GM18511 (cell line): ENCODE measurements around the gene BCL11B.

Source experiments
- ATAC-seq: cut with Tn5 transposase; IDR thresholded peaks from one replicate; pipeline ENCODE4 v1.9.1; 2021; ENCODE audit warnings: mild to moderate bottlenecking, moderate library complexity; ENCODE audit not compliant: unreplicated experiment

The BCL11B gene

DNA sequence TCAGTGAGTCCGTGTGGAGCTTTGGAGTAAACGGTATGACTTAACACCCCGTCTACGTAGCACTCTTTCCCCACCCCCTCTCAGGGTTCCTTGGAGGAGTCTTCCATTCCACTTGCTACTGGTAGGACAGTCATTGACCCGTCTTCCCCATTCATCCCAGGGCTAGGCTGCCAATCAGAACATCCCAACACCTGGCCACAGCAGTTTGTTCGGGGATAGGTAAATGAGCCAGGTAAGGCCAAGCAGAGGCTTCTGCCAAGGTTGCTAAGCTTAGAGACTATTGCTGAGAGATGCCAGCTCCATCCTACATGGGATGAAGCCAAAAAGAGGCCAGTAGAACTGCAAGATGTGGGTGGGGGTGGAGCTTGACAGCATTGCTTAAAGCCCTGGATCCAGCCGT, 130.8 kb downstream of the BCL11B start:
- ATAC-seq, result no peak

- no peak for ATAC-seq
Observed at GRCh38 chr14:99138999-99139865, 132.8 kb downstream of the BCL11B start.

GRCh38 chr14:99137913-99138571, 134.0 kb downstream of the BCL11B start:
- no peak for ATAC-seq

GRCh38 chr14:99137001-99137700, 134.8 kb downstream of the BCL11B start:
- no peak for ATAC-seq

DNA sequence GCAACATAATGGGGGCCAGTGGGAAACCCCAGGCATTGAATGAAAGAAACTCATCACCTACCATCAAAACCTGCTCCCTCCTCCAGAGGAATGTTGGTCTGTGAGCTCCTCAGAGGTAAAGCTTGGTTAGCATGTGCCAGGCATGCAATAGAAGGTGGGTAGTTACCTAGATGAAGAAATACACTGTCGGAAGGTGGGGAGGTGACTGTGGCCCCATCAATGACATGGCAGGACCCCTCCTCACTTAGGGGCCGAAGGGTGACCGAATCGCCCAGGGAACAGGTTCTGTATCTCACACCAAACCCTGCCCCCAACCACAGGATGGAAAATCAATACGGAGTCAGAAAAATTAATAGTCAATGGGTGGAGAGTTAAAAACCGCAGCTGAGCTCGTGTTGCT, 135.6 kb downstream of the BCL11B start:
- ATAC-seq, result no peak

GRCh38 chr14:99136047-99136400, 136.0 kb downstream of the BCL11B start:
- ATAC-seq, result no peak

- ATAC-seq, result no peak
Observed at GRCh38 chr14:99134516-99135046, 137.4 kb downstream of the BCL11B start.

GRCh38 chr14:99133636-99134515, 138.1 kb downstream of the BCL11B start:
- no peak for ATAC-seq

DNA sequence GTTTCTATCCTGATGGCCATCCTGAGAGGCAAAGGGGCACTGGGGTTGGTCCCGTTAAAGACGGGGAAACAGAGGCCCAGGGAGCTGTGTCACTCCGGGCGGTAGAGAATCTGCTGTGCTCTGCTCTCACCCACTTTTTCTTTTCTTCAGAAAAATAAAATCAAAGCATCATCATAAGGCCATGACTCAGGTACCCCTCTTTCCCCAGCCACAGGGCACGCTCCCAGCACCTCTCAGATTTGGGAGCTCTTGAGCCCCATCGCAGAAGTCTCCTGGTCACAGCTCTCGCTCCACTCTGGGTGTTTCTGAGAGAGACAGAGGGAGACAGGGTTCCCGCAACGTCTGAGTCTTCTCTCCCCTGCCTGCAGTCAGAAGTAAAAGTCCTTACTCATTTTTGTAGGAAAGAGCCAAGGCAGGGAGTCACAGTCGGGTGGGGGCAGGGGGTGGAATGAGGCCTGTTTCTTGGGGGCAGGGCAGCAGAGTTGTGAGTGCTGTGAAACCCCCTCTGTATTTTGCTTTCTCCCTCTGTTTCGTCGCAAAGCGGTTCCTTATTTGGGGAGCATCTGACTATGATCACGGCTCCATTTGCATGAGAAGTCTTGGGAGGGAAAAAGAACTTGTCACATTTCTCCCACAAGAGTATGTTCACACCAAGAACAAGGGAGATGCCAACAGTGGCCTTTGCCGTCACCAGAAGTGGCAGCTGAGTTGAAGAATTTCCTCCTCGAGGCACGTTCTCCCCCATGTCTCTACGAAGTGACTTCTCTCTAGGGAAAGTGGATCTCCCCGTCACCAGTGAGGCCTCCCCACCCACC, 139.0 kb downstream of the BCL11B start:
- ATAC-seq, result no peak

DNA sequence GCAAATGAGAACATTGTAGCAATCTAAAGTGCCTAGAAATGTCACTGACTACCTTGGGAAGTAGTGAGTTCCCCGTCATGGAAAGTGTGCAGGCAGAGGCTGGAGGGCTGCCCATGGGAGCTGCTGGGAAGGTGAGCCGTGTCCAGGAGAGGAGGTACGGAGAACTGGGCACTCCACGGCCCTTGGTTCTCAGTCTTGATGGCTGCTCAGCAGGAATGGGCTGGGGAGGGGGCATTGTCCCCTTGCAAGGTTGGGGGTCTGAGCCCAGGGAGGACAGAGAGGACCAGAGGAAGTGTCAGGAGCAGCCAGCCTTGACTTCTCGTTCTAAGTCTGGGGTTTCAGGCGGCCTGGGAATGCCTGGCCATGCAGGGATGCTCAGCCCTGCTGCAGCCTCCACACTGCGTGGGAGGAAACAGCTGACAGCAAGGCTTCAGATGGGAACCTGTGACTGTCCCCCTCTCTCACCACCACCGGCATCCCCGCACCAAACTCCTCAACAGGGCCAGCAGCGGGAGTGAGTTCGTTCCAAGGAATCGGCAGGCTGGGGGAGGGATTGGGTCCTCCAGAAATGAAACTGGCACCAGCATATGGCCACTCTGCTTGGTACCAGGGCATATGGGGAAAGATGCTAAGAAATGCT, 140.2 kb downstream of the BCL11B start:
- ATAC-seq, result no peak

DNA sequence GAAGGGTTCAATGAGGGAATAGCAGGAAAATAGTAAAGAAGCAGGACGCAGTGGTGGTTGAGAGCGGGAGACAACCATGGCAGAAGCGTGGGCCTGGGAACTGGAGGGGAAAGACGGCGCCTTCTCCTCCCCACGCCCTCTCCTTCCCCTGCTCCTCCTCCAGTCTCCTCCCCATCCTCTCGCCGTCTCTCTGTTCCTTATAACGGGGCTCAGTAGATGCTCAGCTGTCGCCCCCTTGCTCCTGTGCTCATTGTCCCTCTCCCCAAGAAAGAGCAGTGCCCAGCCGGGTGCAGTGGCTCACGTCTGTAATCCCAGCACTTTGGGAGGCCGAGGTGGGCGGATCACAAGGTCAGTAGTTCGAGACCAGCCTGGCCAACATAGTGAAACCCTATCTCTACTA, 142.0 kb downstream of the BCL11B start:
- no peak for ATAC-seq

DNA sequence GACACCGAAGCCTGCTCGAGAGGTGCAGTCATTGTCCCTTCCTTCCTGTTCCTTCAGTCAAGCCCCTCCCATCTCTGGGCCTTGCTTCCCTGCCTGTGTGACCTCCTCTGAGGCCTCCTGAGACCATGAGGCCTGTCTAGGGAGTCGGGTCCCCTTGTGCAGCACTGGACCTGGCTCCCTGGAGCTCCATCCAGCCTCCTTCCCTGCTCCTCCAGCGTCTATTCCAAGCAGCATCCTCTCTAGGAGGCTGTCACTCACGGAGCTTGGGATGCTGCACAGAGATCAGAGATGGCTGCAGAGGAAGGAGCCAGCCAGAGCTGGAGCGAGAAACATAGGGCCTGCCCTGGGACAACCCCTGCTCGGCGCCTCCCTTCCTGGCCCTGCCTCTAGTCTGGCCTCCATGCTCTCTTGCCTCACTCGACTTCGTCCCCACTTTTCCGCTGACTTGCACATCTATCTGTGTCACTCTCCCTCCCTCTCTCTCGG, 142.7 kb downstream of the BCL11B start:
- ATAC-seq, result no peak

- no peak for ATAC-seq
Observed at GRCh38 chr14:99128185-99128584, 143.8 kb downstream of the BCL11B start.

DNA sequence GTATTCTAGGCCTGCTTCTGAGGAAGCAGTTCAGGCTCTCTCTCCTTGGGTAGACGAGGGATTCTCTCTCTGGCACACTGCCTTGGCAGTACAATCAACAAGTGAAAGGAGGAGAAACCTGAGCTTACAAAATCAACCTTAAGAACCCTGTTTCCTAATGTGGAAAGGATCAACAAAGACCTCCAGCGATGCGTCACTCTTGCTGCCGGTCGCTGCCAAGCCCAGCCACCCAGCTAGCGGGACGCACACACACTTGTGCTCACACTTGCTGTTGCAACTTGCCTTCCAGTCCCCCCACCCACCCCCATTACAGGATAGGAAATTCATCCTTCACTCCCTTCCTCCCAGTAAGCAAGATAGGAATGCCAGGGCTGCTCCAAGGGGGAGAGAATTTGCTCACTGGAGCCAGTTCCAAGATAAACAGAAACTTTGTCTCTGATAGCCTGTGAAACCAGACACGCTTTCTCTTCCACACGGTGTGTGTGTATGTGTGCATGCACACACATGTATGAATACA, 144.3 kb downstream of the BCL11B start:
- no peak for ATAC-seq

- ATAC-seq, result no peak
Observed at GRCh38 chr14:99125616-99126431, 146.2 kb downstream of the BCL11B start.

DNA sequence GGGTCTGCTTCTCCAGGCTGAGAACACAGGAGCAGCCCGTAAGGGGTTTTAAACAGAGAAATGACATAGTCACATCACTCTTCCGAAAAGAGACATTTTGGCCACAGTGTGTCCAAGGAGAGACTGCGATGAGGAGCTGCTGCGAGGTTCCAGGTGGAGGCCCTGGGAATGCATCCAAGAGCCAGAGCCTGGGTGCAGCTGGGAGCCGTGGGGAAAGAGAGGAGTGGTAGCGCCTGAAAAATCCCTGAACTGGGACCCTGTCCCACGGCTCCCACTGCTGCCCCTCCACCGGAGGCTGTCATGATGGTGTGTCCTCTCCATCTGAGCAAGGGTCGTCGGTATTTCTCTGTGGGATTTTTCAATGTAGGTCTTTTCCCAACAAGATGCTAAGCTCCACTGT, 146.9 kb downstream of the BCL11B start:
- no peak for ATAC-seq

DNA sequence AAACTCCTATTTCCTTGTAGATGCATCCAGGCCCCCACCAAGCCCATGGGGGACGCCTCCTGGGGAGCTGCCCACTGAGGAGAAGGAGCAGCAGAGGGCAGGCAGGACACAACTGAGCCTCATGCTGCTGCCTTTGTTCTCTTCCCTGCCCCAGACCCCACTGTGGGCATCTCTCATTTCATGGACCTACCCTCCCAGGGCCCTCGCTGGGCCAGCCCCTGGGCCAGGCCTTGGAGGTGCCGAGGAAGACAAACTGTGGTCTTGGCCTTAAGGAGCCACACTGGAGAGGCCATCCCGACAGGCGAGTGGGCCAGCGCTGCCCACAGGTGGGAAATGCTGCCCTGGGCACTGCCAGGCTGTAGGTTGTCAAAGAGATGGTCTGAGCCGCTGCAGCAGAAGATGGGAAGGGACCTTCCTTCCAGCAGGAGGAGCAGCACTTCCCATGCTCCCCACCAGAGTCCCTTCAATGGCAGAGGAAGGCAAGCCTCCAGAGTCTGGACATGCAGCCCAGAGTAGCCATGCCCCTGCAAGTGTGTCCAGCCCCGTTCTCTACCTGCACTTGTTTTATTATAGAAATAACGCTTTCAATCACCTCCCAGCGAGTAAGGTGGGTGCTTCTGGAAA, 147.4 kb downstream of the BCL11B start:
- no peak for ATAC-seq
